Right atrium auricular region (tissue), 2 donors: Measurements from ENCODE around the gene ZNF362. TPM values are rescaled to one million over a fixed set of nuclear protein-coding genes. Genes with fewer than 3 reads are reported as not detected.
A peak's percentile ranks its signal among the peaks of the same experiment; 100 is the strongest.

Source experiments
- DNase-seq: peaks from one replicate; pipeline ENCODE4 v3.0.0-alpha.2; 2019; ENCODE audit warnings: low spot score
- H3K27ac ChIP-seq, 2 donors: fragments of 200-600 bp; sonication (generic); 1 replicate in 1 of 2; 2 replicates in 1 of 2; pipeline ENCODE4 v1.5.1; 2016 to 2019
- H3K27me3 ChIP-seq, 2 donors: fragments of 200-600 bp; sonication (generic); one replicate each; pipeline versions ENCODE4 v1.5.1 to v1.6.0; 2017 to 2019
- H3K36me3 ChIP-seq: fragments of 200-600 bp; sonication (generic); one replicate; pipeline ENCODE4 v1.5.1; 2016
- H3K4me1 ChIP-seq, 2 donors: fragments of 200-600 bp; sonication (generic); one replicate each; pipeline versions ENCODE4 v1.5.1 to v1.6.0; 2017 to 2019
- H3K4me3 ChIP-seq, 2 donors: fragments of 200-600 bp; sonication (generic); 1 replicate in 1 of 2; 2 replicates in 1 of 2; pipeline ENCODE4 v1.5.1; 2017 to 2019; ENCODE audit warnings: mild to moderate bottlenecking in 1 of 2, moderate library complexity in 1 of 2
- H3K9me3 ChIP-seq, 2 donors: fragments of 200-600 bp; sonication (generic); one replicate each; pipeline ENCODE4 v1.5.1; 2019
- total RNA-seq, 2 donors: library from RNA; depleted of rRNA; stranded (reverse); fragments of >200 nt; gene quantifications; one replicate each; pipeline ENCODE4 v1.1.0, GENCODE V29; 2016
- TF ChIP-seq, protein P1 (sequence below), 2 donors: fragments of 200-600 bp; sonication (generic); IDR thresholded peaks; one replicate each; pipeline ENCODE4 v1.5.1; 2019; ENCODE audit warnings: antibody characterized with exemption in 2 of 2

ZNF362 gene
- 10 to 100 TPM; 23.5 to 50.5 TPM for total RNA-seq

DNA sequence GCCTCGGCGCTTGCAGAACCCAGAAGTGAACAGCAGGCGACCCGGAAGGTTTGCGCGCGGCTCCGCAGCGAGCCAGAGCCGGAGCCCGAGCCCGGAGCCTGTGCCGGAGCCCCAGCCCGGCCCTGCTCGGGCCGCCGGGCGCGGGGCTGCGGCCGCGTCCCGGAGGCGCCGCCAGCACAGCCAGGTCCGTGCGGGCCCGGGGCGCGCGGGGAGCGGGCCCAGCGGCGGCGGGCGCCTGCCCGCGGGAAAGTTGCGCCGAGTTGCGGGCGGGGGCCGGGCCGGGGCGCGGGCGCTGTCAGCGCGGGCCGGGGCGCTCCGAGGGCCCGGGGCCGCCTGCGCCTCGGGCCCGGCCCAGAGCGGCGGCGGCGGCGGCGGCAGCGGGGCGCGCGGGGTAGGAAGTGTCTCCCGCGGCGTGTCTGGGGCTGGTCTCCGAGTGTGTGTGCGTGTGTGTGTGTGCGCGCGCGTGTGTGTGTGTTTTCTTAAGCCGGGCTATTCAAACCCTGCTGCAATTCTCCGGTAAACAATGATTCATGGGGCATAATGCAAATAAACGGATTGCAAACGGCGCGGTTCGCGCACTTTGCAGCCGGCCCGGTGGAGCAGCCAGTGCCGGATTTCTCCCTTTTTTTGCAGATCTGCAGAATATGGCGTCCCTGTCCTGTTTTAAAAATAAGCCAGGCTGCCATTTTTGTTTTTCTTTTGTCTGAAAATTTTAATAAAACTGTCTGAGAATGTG lies at the start of gene ZNF362:
Gene ZNF362, plus strand, starts transcription at position 22 of the 736 bp plus-strand sequence. CDS start 14,083 bp downstream, outside the sequence.
- TF ChIP-seq, protein P1, sequence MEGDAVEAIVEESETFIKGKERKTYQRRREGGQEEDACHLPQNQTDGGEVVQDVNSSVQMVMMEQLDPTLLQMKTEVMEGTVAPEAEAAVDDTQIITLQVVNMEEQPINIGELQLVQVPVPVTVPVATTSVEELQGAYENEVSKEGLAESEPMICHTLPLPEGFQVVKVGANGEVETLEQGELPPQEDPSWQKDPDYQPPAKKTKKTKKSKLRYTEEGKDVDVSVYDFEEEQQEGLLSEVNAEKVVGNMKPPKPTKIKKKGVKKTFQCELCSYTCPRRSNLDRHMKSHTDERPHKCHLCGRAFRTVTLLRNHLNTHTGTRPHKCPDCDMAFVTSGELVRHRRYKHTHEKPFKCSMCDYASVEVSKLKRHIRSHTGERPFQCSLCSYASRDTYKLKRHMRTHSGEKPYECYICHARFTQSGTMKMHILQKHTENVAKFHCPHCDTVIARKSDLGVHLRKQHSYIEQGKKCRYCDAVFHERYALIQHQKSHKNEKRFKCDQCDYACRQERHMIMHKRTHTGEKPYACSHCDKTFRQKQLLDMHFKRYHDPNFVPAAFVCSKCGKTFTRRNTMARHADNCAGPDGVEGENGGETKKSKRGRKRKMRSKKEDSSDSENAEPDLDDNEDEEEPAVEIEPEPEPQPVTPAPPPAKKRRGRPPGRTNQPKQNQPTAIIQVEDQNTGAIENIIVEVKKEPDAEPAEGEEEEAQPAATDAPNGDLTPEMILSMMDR (IDR thresholded peaks at IDR 0.05) = no peak
- H3K4me1 ChIP-seq = peaks cover 0 to 52% of the 10 kb centered on the region in 2 donors
- H3K27me3 ChIP-seq = no peaks in the 10 kb centered on the region
- no peaks in the 10 kb centered on the region for H3K36me3 ChIP-seq
- peak within 1 kb of the TSS; percentile 64 to 76 for H3K4me3 ChIP-seq
- no peaks in the 10 kb centered on the region for H3K9me3 ChIP-seq
- H3K27ac ChIP-seq = peak within 1 kb of the TSS; percentile 97 to 100
- no peak for DNase-seq

- H3K36me3 ChIP-seq = no peaks in the 10 kb centered on the region
- H3K27ac ChIP-seq = no peak overlapping the region
- no peak overlapping the region for H3K4me3 ChIP-seq
- TF ChIP-seq, protein P1 (IDR thresholded peaks at IDR 0.05) = no peak
- H3K4me1 ChIP-seq = no peaks in the 10 kb centered on the region
- H3K9me3 ChIP-seq = no peaks in the 10 kb centered on the region
- no peak for DNase-seq
- H3K27me3 ChIP-seq = no peaks in the 10 kb centered on the region
Observed at GRCh38 chr1:33211972-33212371, 44.3 kb upstream of the ZNF362 start.

GRCh38 chr1:33219886-33220661 lies 36.2 kb upstream of the ZNF362 start:
- H3K27me3 ChIP-seq = no peaks in the 10 kb centered on the region
- no peak overlapping the region for H3K4me3 ChIP-seq
- TF ChIP-seq, protein P1 (IDR thresholded peaks at IDR 0.05) = no peak
- H3K9me3 ChIP-seq = peaks cover 0 to 19% of the 10 kb centered on the region in 2 donors
- H3K36me3 ChIP-seq = no peaks in the 10 kb centered on the region
- no peaks in the 10 kb centered on the region for H3K4me1 ChIP-seq
- DNase-seq = no peak
- H3K27ac ChIP-seq = no peak overlapping the region

- no peak for DNase-seq
- TF ChIP-seq, protein P1 (IDR thresholded peaks at IDR 0.05) = no peak
- no peaks in the 10 kb centered on the region for H3K36me3 ChIP-seq
- peaks cover 0 to 19% of the 10 kb centered on the region in 2 donors for H3K9me3 ChIP-seq
- no peak overlapping the region for H3K27ac ChIP-seq
- H3K4me1 ChIP-seq = no peaks in the 10 kb centered on the region
- H3K4me3 ChIP-seq = no peak overlapping the region
- no peaks in the 10 kb centered on the region for H3K27me3 ChIP-seq
Observed at GRCh38 chr1:33220676-33221384, 35.5 kb upstream of the ZNF362 start.

- Histone ChIP-seq H3K27ac (no peak overlapping the region), H3K36me3 (no peaks in the 10 kb centered on the region), H3K27me3 (no peaks in the 10 kb centered on the region), H3K4me3 (no peak overlapping the region), H3K9me3 (peaks cover 0 to 19% of the 10 kb centered on the region in 2 donors), H3K4me1 (no peaks in the 10 kb centered on the region)
- DNase-seq = no peak
- TF ChIP-seq, protein P1 (IDR thresholded peaks at IDR 0.05) = no peak
Observed at GRCh38 chr1:33221385-33221758, 34.9 kb upstream of the ZNF362 start.
